ENCODE measurements around the gene MAN1B1.

- TF ChIP-seq, protein P1, sequence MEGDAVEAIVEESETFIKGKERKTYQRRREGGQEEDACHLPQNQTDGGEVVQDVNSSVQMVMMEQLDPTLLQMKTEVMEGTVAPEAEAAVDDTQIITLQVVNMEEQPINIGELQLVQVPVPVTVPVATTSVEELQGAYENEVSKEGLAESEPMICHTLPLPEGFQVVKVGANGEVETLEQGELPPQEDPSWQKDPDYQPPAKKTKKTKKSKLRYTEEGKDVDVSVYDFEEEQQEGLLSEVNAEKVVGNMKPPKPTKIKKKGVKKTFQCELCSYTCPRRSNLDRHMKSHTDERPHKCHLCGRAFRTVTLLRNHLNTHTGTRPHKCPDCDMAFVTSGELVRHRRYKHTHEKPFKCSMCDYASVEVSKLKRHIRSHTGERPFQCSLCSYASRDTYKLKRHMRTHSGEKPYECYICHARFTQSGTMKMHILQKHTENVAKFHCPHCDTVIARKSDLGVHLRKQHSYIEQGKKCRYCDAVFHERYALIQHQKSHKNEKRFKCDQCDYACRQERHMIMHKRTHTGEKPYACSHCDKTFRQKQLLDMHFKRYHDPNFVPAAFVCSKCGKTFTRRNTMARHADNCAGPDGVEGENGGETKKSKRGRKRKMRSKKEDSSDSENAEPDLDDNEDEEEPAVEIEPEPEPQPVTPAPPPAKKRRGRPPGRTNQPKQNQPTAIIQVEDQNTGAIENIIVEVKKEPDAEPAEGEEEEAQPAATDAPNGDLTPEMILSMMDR (conservative IDR thresholded peaks at IDR 0.05) = no peak
- TF ChIP-seq ZFX (IDR thresholded peaks at IDR 0.05) = no peak
Observed at GRCh38 chr9:137149942-137150616, 63.3 kb downstream of the MAN1B1 start.

Measured in C4-2B (cell line).